SK-N-MC (cell line): ENCODE data around the gene PRKN.

Source experiments
- EZH2 ChIP-seq: fragments of 200-600 bp; sonication (generic); IDR thresholded peaks from one replicate; pipeline ENCODE4 v1.6.1; 2017; ENCODE audit warnings: antibody characterized with exemption
- FOXP2 ChIP-seq: optimal IDR thresholded peaks from 2 replicates; pipeline ENCODE3; 2011; ENCODE audit warnings: mild to moderate bottlenecking, moderate library complexity; ENCODE audit not compliant: insufficient read depth; ENCODE audit errors: extremely low read length, control extremely low read depth

DNA sequence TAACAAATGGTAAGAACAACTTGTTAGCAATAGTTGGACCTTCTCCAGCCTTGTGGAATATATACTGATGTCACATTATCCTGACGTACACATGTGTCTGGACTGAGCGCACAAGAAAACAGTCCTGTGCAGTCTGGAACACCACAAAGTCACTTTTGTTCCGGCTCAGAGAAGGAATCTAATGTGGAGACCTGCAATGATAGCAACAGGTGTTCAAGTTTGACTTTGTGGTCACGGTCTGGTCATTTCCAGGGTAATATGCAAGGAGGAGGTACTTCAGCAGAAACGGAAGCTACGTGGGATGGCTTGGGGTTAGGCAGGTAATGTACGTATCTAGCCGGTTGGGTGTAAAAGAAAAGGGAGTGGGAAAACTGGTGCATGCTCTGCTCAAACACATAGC is 766.5 kb downstream of the PRKN start:
- TF ChIP-seq EZH2: no peak
- TF ChIP-seq FOXP2: no peak
